Skeletal muscle cell (primary cell): Measurements from ENCODE around the gene ALS2.
A peak's percentile ranks its signal among the peaks of the same experiment; 100 is the strongest.
"Not testable (repeated sequence)": the region's sequence is repeated elsewhere in the genome, so short reads cannot be mapped to it uniquely, and the experiment has no call there.

Source experiments
- DNase-seq: peaks from one replicate; pipeline ENCODE4 v3.0.0-alpha.2; 2010; ENCODE audit warnings: low read depth
- H3K4me3 ChIP-seq: 2 replicates; pipeline ENCODE4 v1.5.1; 2011; ENCODE audit warnings: low read depth, mild to moderate bottlenecking, control low read depth, low read length, moderate library complexity

Gene ALS2

DNA sequence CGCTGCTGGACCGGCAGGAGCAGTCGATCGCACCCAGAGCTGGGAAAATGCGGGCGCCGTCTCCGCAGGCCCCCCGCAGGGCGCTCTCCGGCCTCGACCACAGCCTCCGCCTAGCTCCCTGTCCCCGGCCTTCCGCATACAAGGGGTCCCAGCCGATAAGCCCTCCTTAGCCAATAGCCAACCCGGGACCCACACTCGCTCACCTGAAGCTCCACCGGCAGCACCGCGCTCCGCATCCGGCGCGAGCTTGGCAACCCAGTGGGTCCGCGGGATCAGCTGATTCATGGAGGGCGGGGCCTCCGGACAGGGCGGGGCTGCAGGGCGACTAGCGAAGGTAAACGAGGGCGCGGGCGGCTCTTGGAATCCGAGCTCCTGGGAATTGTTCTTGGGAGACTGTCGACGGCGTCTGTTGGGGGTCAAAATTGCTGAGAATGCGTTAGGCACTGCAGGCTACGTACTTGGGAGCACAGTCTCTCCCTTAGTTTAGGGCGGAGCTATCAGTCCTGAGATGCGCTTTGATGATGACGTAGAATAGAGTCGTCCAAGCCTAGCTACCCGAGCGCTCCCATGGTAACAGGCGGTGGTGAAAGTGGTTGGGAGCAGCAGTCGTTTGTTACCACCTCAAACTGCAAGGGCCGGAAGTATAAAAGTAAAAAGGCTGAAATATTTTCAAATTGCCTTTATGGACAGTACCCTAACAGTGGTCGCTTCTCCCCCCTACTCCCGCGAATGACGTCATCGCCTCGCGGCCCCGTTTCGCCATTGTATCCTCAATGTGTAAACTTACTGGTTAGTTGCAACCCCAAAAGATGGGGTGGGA, at the start of gene ALS2:
ALS2 (minus strand) TSS at position 260 of the 820 bp plus-strand sequence. CDS start 12,048 bp downstream, outside the sequence.
- H3K4me3 ChIP-seq, result peak within 1 kb of the TSS; percentile 79
- DNase-seq, result peak; percentile 98

DNA sequence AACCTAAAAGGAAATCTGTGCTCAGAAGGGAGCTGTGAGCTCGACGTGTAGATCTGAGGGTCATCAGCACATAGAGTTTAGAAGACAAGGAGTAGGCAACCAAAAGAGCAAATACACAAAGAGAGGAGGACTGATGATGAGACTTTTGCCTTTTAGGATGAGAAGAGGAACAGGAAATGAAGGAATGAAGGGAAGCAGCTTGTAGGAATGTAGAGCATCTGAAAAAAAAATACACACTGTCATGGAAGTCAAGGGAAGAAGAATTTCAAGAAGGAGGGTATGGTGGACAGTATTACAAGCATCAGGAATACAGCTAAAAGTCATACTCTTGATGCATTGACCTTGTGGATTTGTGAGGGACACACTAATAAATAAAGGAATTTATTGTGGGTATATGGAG, 47.5 kb upstream of the ALS2 start:
- no peak for DNase-seq
- no peak overlapping the region for H3K4me3 ChIP-seq

DNA sequence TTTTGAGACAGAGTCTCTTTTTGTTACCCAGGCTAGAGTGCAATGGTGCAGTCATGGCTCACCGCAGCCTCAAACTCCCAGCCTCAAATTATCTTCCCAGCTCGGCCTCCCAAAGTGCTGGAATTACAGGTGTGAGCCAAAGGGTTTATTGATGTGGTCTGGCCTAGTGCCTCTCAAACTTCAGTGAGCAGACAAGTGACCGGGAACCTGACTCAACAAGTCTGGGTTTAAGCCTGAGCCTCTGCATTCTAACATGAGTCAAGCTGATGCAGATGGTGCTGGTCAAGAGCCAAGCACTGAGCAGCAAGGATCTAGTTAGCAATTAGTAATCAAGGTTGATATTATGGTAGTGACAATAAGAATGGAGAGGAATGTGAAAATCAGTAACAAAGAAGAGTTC, 46.9 kb upstream of the ALS2 start:
- H3K4me3 ChIP-seq, result no peak overlapping the region
- no peak for DNase-seq

DNA sequence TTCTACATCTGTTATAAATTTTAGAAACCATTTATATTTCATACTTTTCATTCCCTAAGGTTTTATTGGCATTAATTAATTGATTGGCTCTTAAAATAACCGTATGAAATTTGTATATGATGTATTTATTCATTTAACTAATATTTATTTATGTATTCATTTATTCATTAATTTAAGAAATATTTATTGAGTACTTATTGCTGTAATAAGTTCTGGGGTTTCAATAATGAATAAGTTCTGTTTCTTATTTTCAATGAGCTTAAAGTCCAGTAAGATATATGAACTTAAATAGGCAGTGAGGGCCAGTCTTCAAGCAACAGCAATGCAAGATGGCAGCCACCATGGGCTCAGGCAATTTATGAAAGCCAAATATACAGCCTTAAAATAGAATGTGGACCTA, 43.5 kb upstream of the ALS2 start:
- H3K4me3 ChIP-seq, result no peak overlapping the region
- DNase-seq, result no peak

DNA sequence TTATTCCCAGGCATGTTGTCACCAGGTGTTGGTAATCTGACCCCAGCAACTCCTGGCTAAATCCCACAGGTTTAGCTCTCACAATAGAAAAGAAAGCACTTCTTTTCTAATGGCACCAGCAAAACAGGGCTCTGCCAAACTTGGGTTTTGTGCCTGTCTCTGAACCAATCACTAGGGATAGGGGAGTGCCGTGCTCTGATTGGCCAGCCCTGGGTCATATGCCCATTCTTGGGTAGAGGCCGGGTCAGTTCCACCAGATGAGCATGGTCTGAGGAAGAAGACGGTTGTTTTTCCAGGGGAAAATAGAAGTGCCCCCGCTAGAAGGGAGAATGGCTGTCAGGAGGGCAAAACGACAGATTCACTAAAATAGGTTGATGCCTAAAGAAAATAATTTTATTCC, 40.3 kb upstream of the ALS2 start:
- no peak for DNase-seq
- H3K4me3 ChIP-seq, result no peak overlapping the region

DNA sequence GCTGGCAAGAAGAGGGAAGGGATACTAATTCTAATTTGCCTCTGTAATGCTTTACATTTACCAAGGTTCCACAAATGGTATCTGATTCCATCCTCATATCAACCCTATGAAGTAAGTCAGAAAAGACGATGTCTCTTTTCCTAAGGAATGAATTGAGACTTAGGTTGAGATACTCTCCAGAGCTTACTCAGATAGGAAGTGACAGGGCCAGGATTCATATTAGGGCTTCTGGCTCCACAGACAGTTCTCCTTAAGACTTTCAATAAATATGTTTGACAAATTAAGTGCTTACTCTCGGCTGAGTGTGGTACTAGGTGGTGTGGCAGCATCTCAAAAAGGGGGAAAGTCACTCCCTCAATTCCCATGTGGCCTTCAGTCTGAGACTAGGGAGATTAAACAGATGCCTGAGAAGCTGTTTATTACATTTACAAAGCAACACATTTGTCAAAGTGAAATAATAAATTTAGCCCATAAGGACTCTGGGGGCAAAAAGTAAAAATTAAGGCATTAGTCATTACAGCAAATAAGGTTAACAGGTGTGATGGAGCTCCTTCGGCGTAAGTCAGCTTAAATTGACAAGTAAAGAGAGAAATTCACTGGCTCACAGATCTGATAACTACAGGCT, 39.8 kb upstream of the ALS2 start:
- H3K4me3 ChIP-seq, result no peak overlapping the region
- no peak for DNase-seq

DNA sequence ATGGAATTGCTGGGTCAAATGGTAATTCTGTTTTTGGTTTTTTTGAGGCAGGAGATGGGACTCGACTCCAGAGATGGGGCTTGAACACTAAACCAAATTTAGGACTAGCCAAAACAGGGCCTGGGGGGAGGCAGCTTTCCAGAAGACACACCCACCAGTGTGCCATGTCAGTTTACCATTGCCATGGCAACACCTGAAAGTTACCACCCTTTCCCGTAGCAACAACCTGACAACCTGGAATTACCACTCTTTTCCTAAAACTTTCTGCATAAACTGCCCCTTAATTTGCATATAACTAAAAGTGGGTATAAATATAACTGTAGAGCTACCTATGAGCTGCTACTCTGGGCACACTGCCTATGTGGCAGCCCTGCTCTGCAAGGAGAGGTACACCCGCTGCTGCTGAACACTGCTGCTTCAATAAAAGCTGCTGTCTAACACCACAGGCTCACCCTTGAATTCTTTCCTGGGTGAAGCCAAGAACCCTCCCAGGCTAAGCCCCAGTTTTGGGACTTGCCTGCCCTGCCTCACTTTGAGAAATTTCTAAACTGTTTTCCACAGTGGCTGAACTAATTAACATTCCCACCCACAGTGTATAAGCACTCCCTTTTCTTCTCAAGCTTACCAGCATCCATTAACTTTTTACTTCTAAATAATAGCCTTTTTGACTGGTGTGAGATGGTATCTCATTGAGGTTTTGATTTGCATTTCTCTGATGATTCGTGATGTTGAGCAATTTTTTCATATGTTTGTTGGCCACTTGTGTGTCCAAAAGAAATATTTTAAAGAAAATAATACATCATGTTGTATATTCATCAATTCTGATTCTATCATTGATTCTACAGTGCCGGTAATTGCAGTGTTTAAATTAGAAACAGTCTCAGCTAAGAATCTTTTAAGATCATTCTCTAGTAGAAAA, 36.2 kb upstream of the ALS2 start:
- H3K4me3 ChIP-seq, result no peak overlapping the region
- DNase-seq, result no peak

DNA sequence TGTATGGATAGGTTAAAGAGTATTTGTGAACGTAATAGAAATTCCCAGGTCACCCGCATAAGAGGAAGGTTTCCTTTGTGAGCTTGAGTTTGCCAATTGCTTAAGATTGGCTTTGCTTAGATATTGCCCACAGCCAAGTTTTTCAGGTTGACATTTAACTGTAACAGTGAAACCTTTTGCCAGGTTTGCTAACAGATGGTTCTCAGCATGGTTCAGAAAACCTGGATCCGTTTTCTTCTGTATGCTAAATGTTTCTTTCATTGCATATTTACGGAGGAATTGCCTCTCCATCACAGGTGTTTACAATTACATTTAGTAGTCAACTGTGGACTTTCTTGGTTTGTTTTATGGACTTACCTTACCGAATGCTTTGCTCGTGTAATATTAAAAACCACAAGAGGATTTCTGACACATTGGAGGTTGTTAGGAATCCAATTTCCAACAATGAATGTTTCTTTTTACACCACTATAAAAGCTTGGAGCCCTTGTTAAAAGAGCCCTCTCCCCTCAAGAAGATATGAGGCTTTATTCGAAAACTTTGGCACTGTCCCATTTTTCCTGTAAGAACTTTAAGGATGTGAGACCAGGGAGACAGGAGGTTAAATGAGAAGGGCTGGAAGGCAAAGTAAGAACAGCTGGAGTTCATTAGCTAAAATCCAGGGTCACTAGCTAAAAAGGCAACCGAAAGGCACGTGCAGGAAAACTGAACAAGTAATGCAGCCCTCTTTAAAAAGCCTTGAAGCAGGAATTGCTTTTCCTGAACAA, 33.4 kb upstream of the ALS2 start:
- H3K4me3 ChIP-seq, result no peak overlapping the region
- DNase-seq, result no peak

DNA sequence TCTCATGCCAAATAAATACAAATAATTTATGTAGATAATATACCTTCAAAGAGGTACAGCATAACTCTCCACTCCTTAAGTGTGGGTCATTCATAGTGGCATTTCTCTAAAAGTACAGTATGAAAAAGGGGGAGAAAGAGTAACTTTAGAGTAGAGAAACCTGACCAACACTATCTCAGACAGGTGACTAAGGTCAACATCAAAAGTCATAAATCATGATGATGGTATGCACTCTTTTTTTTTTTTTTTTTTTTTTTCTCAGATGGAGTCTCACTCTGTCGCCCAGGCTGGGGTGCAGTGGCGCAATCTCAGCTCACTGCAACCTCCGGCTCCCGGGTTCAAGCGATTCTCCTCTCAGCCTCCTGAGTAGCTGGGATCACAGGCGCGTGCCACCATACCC, 29.9 kb upstream of the ALS2 start:
- H3K4me3 ChIP-seq, DNase-seq: not testable (repeated sequence)

DNA sequence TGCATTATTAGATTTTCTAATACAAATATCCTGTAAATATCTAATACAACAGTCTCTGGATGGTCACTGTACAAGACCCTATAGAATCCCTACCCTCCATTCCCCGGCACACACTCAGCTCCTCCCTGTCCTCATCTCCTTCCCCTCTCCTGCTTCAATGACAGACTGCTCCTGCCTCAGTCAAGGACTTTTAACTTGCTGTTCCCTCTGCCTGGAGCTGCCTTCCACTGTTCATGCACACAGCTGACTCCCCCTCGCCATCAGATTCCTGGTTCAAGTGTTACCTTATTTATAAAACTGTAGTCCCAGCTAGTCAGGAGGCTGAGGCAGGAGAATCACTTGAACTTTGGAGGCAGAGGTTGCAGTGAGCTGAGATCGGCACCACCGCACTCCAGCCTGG, 28.9 kb upstream of the ALS2 start:
- H3K4me3 ChIP-seq, result no peak overlapping the region
- DNase-seq, result no peak

DNA sequence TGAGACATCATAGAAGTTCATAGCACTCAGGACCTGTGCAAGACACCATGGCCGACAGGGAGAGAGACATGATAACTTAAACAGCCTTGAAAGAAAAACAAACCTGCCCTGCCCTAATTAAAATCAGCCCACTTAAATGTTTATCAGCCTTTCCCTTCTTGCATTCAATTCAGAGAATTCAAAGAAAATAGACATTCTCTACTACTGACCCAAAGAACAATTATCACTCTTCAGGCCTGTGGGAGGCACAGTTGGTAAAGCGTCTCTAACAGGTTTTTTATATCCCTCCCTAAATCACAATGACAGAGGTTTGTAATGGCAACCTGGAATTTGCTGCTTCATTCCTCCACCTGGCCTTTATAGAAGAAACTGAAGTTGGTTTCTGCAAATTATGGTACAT, 27.3 kb upstream of the ALS2 start:
- DNase-seq, result no peak
- no peak overlapping the region for H3K4me3 ChIP-seq

DNA sequence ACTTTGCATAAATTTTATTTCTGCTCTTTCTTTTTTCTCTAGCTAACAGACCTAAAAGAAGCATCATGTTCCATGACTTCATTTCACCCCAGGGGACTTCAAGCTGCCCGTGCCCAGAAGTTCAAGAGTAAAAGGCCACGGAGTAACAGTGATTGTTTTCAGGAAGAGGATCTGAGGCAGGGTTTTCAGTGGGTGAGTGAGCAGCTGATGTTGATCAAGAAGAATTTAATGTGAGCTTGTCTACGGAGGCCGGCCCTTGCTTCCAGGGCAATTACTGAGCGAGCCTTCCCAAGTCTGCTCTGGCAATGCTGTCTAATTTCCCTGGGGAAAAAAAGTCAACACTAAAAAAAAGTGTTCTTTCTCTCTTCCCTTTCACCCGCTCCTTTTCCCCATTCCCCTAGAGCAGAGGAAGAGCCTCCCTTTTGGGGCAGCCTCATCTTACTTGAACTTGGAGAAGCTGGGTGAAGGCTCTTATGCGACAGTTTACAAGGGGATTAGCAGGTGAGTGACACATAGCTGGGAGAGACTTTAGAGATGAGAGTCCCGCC, 26.8 kb upstream of the ALS2 start:
- no peak overlapping the region for H3K4me3 ChIP-seq
- DNase-seq, result peak; percentile 92

DNA sequence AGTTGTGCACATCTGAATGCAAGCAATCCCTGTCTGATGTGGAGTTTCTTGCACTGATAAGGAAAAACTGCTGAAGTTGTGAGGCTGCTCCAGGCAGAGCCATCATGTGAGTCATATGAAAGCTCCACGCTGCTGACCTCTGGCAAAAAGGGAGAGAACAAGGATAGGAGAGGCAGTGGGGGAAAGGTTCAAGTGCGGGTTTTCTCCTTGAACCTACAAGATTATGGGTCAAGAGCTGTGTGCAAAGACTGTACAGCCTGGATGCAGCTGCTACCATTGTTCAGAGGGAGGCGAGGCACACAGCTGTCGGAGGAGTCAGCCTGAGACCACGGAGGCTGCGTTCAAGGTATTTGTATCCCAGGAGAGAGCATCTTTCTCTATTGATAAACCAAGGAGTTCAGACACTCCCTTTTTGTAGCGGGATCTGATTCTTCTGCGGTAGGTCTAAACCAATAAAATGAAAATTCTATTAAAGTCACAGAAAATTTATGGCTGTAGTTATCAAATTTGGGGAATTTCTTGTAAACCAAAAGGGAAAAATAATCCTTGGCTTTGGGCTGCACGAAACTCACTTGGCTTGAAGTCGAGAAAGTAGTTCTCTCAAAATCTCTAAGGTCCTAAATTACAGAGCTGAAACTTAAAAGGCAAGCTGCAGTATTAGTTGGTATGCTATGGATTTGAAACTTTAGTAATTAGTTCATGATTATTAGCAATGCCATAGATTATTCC, 25.9 kb upstream of the ALS2 start, which contains the start of gene CDK15:
CDK15 (plus strand) TSS at position 96 of the 729 bp plus-strand sequence; CDS start at position 224, 128 bp downstream.
- peak; percentile 47 for DNase-seq
- H3K4me3 ChIP-seq, result peak within 1 kb of the TSS; percentile 24

DNA sequence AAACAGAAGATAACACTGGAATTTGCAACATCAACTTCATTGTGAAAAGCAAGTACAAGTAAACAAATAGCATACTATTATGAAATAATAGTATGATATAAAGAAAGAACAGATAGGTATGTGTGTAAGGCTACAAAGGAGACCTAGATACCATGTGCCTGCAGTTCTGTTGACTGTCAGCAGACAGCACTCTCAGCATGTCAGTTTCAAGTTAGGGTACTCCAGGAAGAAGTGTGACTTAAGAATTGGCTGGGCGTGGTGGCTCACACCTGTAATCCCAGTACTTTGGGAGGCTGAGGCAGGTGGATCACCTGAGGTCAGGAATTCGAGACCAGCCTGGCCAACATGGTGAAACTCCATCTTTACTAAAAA, 18.2 kb upstream of the ALS2 start:
- H3K4me3 ChIP-seq, DNase-seq: not testable (repeated sequence)

DNA sequence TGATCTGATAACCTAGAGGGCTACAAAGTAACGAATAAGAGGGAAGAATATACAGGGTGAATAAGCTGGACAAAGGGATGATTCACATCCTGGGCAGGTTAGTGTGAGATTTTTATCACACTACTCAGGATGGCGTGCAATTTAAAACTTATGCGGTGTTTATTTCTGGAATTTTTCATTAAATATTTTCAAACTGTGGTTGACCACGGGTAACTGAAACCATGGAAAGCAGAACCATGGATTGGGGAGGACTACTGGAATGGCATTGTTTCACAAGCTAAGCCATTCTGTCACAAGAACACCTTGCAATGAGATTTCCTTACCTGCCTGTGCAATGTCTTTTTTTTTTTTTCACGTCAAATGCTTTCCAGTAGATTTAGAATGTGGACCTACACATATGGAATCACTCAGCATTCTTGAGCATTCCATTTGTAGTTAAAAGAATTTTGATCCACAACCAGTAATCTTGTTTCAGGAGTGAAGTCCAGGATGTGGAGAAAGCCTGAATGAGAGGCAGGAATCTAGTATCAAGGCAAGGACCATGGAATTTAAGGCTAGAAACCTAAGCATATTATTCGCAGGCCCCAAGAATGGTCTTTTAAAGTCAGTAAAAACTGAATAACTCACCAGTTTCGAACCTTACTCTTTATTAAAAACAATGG, 17.6 kb upstream of the ALS2 start:
- peak; percentile 66 for DNase-seq
- H3K4me3 ChIP-seq, result no peak overlapping the region

DNA sequence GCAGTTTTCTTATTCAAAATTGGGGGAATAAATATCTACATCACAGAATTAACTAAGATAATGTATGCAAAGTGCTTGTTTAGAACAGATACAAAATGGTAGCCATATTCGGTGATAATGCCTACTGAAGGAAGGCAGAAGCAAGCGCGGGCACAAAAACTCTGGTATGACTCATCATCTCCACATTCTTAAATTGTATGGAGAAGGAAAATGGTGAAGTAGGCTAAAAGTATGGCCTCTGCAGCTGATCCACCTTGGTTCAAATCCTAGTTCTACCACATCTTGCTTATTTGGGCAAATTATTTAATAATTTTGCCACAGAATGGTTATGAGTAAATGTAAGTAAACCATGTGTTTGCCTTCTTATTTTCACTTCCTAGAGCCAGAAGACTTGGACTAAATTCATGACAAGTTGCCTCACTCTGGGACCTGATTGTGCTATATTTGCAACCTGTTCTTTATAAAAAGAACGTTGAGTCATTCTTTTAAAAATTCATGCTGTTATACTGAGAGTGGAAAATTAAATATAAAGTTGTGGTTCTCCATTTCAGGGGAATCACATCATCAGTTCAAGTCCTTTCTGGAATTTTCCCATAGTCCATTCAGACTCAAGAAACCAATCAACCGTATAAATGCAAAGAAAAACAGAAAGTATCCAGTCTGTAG, 16.6 kb upstream of the ALS2 start:
- no peak overlapping the region for H3K4me3 ChIP-seq
- peak; percentile 30 for DNase-seq

DNA sequence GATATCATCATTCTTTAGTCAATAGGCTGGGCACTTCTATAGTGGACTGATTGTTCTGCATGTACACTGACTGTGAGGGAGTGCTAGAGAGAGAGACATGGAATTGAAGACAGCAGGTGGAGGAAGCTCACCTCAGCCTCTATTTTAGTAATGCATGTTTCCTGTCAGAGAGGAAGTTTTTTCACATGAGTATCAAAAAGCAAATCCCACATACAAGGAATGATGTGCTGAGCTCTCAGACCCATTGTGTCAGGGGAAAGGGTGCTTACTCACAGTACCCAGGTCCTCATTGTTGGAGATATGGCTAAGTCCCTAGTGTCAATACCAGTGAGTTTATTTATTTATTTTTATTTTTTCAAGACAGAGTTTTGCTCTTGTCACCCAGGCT, 15.7 kb upstream of the ALS2 start:
- DNase-seq, result no peak
- H3K4me3 ChIP-seq, result no peak overlapping the region
